ENCODE measurements around the gene DCDC1.

The DCDC1 gene

DNA sequence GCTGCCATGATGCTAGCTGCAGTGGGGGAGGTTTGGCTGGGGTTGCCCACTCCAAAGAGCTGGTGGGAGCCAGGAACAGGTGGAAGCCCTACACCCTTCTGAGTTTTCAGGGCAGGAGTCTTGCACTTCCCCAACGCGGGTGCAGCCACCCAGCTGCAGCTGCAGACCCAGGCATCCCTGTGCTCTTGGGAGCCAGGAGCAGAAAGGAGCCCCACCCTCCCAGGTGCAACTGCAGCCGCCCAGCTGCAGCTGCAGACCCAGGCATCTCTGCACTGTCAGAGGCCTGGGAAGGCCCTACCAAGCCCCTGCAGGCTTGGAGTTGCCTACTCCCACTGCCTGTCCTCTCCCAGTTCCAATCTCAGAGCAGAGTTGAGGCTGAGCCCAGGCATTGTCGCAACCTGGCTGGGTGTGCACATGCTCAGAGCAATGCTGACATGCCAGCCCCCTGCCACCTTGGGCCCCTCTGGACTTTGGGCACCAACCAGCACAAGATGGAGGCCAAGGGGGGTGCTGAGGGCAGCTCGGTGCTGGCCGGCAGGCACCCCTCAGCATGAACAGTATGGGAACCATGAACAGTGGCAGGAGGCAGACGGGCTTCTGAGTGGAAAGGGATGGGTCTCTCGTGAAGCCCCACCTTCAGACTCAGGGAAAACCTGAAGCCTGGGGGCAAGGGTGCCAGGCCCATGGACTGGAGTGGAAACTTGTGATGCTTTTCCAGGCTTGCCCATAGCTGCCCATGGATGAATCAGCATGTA, 195.4 kb downstream of the DCDC1 start:
- DNase-seq (ENCODE audit: low read depth) = no peak
- TF ChIP-seq, protein P1, sequence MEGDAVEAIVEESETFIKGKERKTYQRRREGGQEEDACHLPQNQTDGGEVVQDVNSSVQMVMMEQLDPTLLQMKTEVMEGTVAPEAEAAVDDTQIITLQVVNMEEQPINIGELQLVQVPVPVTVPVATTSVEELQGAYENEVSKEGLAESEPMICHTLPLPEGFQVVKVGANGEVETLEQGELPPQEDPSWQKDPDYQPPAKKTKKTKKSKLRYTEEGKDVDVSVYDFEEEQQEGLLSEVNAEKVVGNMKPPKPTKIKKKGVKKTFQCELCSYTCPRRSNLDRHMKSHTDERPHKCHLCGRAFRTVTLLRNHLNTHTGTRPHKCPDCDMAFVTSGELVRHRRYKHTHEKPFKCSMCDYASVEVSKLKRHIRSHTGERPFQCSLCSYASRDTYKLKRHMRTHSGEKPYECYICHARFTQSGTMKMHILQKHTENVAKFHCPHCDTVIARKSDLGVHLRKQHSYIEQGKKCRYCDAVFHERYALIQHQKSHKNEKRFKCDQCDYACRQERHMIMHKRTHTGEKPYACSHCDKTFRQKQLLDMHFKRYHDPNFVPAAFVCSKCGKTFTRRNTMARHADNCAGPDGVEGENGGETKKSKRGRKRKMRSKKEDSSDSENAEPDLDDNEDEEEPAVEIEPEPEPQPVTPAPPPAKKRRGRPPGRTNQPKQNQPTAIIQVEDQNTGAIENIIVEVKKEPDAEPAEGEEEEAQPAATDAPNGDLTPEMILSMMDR (conservative IDR thresholded peaks at IDR 0.05; ENCODE audit: low read depth, low read length) = no peak
- no peak overlapping the region for H3K4me3 ChIP-seq (ENCODE audit: low read depth, low read length)

GRCh38 chr11:31160504-31161422, 208.8 kb downstream of the DCDC1 start:
- TF ChIP-seq, protein P1 (conservative IDR thresholded peaks at IDR 0.05; ENCODE audit: low read depth, low read length) = peak; percentile 42
- DNase-seq (ENCODE audit: low read depth) = peak; percentile 8
- H3K4me3 ChIP-seq (ENCODE audit: low read depth, low read length) = no peak overlapping the region

GRCh38 chr11:31150841-31151240, 218.7 kb downstream of the DCDC1 start:
- TF ChIP-seq, protein P1 (conservative IDR thresholded peaks at IDR 0.05; ENCODE audit: low read depth, low read length) = no peak
- DNase-seq (ENCODE audit: low read depth) = no peak
- no peak overlapping the region for H3K4me3 ChIP-seq (ENCODE audit: low read depth, low read length)

DNA sequence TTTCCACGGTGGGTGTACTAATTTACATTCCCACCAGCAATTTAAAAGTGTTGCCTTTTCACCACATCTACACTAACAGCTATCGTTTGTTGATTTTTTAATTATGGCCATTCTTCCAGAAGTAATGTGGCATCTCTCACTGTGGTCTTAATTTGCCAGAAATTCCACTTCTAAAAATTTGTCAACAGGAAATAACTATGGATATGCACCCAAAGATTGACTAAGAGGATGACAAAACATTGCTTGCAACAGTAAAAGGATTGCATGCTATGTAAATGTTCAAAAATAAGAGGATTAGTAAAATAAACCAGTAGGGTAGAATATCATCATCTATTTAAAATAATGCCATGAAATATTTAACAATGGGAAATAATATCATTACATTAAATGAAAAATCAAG, 219.5 kb downstream of the DCDC1 start:
- DNase-seq (ENCODE audit: low read depth) = no peak
- no peak overlapping the region for H3K4me3 ChIP-seq (ENCODE audit: low read depth, low read length)
- TF ChIP-seq, protein P1 (conservative IDR thresholded peaks at IDR 0.05; ENCODE audit: low read depth, low read length) = no peak

DNA sequence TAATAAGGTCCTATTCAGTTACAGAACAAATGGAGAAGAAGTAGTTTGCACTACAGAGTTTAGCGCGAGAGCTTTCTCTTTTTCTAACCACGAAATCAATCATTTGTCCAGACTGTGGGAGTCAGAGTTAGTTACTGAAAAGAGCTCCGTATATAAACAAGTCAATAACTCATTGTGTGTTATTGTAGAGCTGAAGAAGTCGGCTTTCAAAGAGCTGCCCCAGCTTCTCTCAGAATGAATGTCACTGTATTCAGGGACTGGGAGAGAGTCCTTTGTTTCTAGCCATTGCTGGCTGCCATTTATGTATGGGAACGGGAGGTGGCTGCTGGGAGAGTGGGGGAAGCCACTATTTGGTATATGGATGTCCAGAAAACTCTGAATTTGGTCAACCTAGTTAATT, 227.8 kb downstream of the DCDC1 start:
- H3K4me3 ChIP-seq (ENCODE audit: low read depth, low read length) = no peak overlapping the region
- TF ChIP-seq, protein P1 (conservative IDR thresholded peaks at IDR 0.05; ENCODE audit: low read depth, low read length) = no peak
- DNase-seq (ENCODE audit: low read depth) = no peak

DNA sequence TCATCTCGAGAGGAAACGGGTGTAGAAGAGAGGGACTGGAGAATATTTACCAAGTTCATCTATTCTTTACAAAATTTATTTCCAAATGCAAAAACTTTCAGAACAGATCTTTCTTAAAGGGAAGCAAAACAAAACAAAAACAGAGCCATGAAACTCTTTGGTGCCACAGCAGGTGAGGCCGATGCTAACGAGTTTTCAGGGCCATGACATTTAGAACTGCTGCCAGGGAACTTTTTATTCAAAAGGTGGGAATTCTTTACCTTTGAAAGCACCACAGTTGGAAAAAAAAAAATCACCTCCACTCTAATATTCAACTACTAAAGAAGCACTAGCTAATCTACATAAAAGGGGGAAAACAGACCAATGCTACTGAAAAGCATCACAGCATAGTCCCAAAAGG, 230.1 kb downstream of the DCDC1 start:
- H3K4me3 ChIP-seq (ENCODE audit: low read depth, low read length) = no peak overlapping the region
- TF ChIP-seq, protein P1 (conservative IDR thresholded peaks at IDR 0.05; ENCODE audit: low read depth, low read length) = no peak
- DNase-seq (ENCODE audit: low read depth) = no peak

All from choroid plexus epithelial cell (primary cell).